CD4-positive, CD25-positive, alpha-beta regulatory T cell (primary cell): ENCODE results near the gene AMFR. TPM values are rescaled to one million over a fixed set of nuclear protein-coding genes. Genes with fewer than 3 reads are reported as not detected.
A peak's percentile ranks its signal among the peaks of the same experiment; 100 is the strongest.

ENCODE experiments used
- ATAC-seq, 2 donors: fragments of 150-1000 bp; cut with Tn5 transposase; one replicate each; pipeline ENCODE4 v1.10.0; 2021; ENCODE audit warnings: low read depth in 2 of 2, moderate number of reproducible peaks in 2 of 2, moderate library complexity in 1 of 2
- DNase-seq, 3 donors: peaks; one replicate each; pipeline versions ENCODE4 v3.0.0 to v3.0.0-alpha.2; 2012 to 2022; ENCODE audit warnings: mixed read lengths in 1 of 3
- H3K27ac ChIP-seq: one replicate; pipeline ENCODE4 v1.7.0; 2013; ENCODE audit warnings: mild to moderate bottlenecking, low read length; ENCODE audit not compliant: insufficient read depth, poor library complexity, severe bottlenecking
- H3K27me3 ChIP-seq: one replicate; pipeline ENCODE4 v1.7.0; 2013; ENCODE audit warnings: low read length; ENCODE audit not compliant: control insufficient read depth, insufficient read depth
- H3K36me3 ChIP-seq: one replicate; pipeline ENCODE4 v1.7.0; 2013; ENCODE audit warnings: mild to moderate bottlenecking, low read length, moderate library complexity; ENCODE audit not compliant: control insufficient read depth, insufficient read depth
- H3K4me1 ChIP-seq: 2 replicates; pipeline ENCODE4 v1.7.0; 2013; ENCODE audit warnings: mild to moderate bottlenecking, low read length; ENCODE audit not compliant: insufficient read depth, control insufficient read depth, poor library complexity, severe bottlenecking
- H3K4me3 ChIP-seq: one replicate; pipeline ENCODE4 v1.7.0; 2013; ENCODE audit warnings: low read depth, mild to moderate bottlenecking, low read length, moderate library complexity
- H3K9me3 ChIP-seq, 2 experiments: 1 replicate in 1 of 2; 2 replicates in 1 of 2; pipeline ENCODE4 v1.7.0; 2013; ENCODE audit warnings: low read length in 2 of 2, mild to moderate bottlenecking in 1 of 2, moderate library complexity in 1 of 2; ENCODE audit not compliant: control insufficient read depth in 2 of 2
- H3K27ac Mint-ChIP-seq, 3 donors: one replicate each; pipeline ENCODE4 v1.8.0; 2020 to 2022; ENCODE audit warnings: mild to moderate bottlenecking in 3 of 3, mixed read lengths in 3 of 3, moderate library complexity in 2 of 3
- H3K27me3 Mint-ChIP-seq: one replicate; pipeline ENCODE4 v1.8.0; 2022; ENCODE audit warnings: mild to moderate bottlenecking, mixed read lengths
- H3K36me3 Mint-ChIP-seq: one replicate; pipeline ENCODE4 v1.8.0; 2020; ENCODE audit warnings: mixed read lengths
- H3K4me1 Mint-ChIP-seq, 4 donors: one replicate each; pipeline ENCODE4 v1.8.0; 2020 to 2022; ENCODE audit warnings: mixed read lengths in 4 of 4, mild to moderate bottlenecking in 1 of 4
- H3K4me3 Mint-ChIP-seq, 4 donors: one replicate each; pipeline ENCODE4 v1.8.0; 2020 to 2022; ENCODE audit warnings: mild to moderate bottlenecking in 4 of 4, mixed read lengths in 4 of 4, moderate library complexity in 3 of 4
- H3K9me3 Mint-ChIP-seq, 7 donors: one replicate each; pipeline ENCODE4 v1.8.0; 2020 to 2022; ENCODE audit warnings: mixed read lengths in 7 of 7, mild to moderate bottlenecking in 3 of 7, moderate library complexity in 2 of 7
- polyA plus RNA-seq, 4 donors: library from polyadenylated mRNA; unstranded; fragments of 300-500 nt; fragmentation: Illumina TruSeq; gene quantifications; one replicate each; pipeline ENCODE4 v1.2.3, GENCODE V29; 2021
- total RNA-seq: library from RNA; stranded (reverse); gene quantifications from one replicate; pipeline ENCODE4 v1.2.3, GENCODE V29; 2022

AMFR gene
- total and polyA plus RNA-seq, 5 donors from 2014 or later: 21.1 to 77.3 (median 52.4) TPM

DNA sequence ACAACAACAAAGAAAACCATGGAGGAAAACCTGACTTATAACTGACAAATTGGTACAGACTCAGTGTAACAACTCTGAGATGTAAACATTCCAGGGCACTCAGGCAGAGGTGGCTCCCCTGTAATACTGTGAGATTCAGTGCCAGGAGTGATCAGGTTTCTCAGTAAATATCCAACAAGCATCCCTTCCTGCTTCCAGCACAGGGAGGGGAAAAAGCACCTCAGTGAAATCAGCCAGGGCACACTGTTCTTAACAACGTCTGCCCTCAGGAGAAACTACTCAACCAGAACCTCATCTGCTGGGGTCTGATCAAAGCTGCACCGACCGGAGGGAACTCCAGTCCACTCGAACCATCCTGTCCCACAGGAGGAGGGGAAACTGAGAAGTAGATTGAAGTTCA lies 52.3 kb downstream of the AMFR start:
- no peak for DNase-seq
- peaks cover 39% of the 10 kb centered on the region for H3K36me3 Mint-ChIP-seq

GRCh38 chr16:56372013-56372634 lies 53.2 kb downstream of the AMFR start:
- H3K9me3 ChIP-seq: no peaks in the 10 kb centered on the region
- peaks cover 40% of the 10 kb centered on the region for H3K36me3 ChIP-seq

More for the DNA sequence above, 52.3 kb downstream of the AMFR start:
- no peaks in the 10 kb centered on the region for H3K27me3 Mint-ChIP-seq
- Histone ChIP-seq H3K9me3 (no peaks in the 10 kb centered on the region), H3K27ac (no peak overlapping the region), H3K27me3 (no peaks in the 10 kb centered on the region), H3K4me1 (peaks cover 4% of the 10 kb centered on the region), H3K4me3 (no peak overlapping the region), H3K36me3 (peaks cover 31% of the 10 kb centered on the region)
- peak overlapping the region; percentile 20 to 73 (median 32) for H3K27ac Mint-ChIP-seq
- peaks cover 12 to 38% (median 23%) of the 10 kb centered on the region in 4 donors for H3K4me1 Mint-ChIP-seq
- H3K9me3 Mint-ChIP-seq: peaks cover 0 to 3% (median 0%) of the 10 kb centered on the region in 7 donors
- no peak for ATAC-seq
- H3K4me3 Mint-ChIP-seq: no peak overlapping the region

GRCh38 chr16:56371660-56371937 lies 53.7 kb downstream of the AMFR start:
- no peaks in the 10 kb centered on the region for H3K9me3 ChIP-seq
- H3K36me3 ChIP-seq: peaks cover 45% of the 10 kb centered on the region
- H3K27ac Mint-ChIP-seq: peak overlapping the region in 1 of 3 donors; percentile 73

More at GRCh38 chr16:56372013-56372634, 53.2 kb downstream of the AMFR start:
- H3K27me3 Mint-ChIP-seq: no peaks in the 10 kb centered on the region
- peaks cover 8 to 31% (median 15%) of the 10 kb centered on the region in 4 donors for H3K4me1 Mint-ChIP-seq
- Histone ChIP-seq H3K27me3 (no peaks in the 10 kb centered on the region), H3K4me3 (peak overlapping the region; percentile 2), H3K27ac (no peak overlapping the region), H3K4me1 (peaks cover 4% of the 10 kb centered on the region)
- H3K36me3 Mint-ChIP-seq: peaks cover 37% of the 10 kb centered on the region
- peak in 1 of 3 donors; percentile 45 for DNase-seq
- H3K4me3 Mint-ChIP-seq: peak overlapping the region in 2 of 4 donors; percentile 25 to 46
- H3K27ac Mint-ChIP-seq: peak overlapping the region in 2 of 3 donors; percentile 20 to 73
- no peaks in the 10 kb centered on the region for H3K9me3 Mint-ChIP-seq
- peak in 1 of 2 donors; percentile 55 for ATAC-seq

DNA sequence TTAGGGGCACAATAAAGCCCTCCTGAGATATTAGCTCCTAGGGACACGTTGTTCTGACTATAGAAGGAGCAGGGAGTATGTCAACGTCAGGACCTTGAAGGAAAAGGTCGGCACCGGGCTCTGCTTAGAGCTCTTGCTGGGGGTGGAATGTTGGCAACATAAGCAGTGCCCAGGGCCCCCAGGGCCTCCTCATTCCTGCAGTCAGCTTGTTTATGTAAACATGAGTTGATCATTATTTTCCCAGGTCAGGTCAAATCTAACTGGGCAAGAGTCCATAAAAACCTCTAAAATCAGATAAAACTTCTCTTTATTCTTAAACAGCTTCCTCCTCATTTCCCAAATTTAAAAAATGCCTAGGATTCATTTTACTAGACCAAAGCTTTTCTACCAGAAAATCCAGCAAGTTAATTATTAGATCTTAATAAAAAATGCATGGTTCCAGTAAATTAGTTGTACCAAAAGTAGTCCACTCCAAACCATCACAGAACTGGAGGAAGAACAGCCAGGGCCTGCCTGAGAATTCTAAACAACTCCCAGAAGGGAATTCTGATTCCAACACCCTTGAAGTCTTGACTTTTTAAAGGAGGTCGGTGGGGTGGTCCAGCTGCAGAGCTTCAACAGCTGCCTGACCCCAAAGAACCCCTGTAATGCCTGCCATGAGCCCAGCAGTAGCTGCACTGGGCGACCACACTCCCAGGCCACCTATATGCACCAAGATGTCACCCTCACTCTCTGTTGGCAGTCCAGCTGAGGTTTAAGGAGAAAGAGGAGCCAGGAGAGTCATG lies 54.3 kb downstream of the AMFR start:
- Mint-ChIP-seq H3K4me3 (no peak overlapping the region), H3K36me3 (peaks cover 37% of the 10 kb centered on the region), H3K9me3 (no peaks in the 10 kb centered on the region), H3K27ac (peak overlapping the region in 2 of 3 donors; percentile 26 to 73), H3K27me3 (no peaks in the 10 kb centered on the region), H3K4me1 (peaks cover 8 to 29% (median 12%) of the 10 kb centered on the region in 4 donors)
- H3K9me3 ChIP-seq: no peaks in the 10 kb centered on the region
- H3K4me3 ChIP-seq: no peak overlapping the region
- H3K27ac ChIP-seq: no peak overlapping the region
- DNase-seq (no peak), ATAC-seq (no peak)
- H3K4me1 ChIP-seq: peaks cover 4% of the 10 kb centered on the region
- H3K36me3 ChIP-seq: peaks cover 48% of the 10 kb centered on the region
- no peaks in the 10 kb centered on the region for H3K27me3 ChIP-seq

More at GRCh38 chr16:56371660-56371937, 53.7 kb downstream of the AMFR start:
- Mint-ChIP-seq H3K9me3 (no peaks in the 10 kb centered on the region), H3K36me3 (peaks cover 37% of the 10 kb centered on the region), H3K4me3 (no peak overlapping the region), H3K4me1 (peaks cover 8 to 31% (median 12%) of the 10 kb centered on the region in 4 donors), H3K27me3 (no peaks in the 10 kb centered on the region)
- ATAC-seq (no peak), DNase-seq (no peak)
- peaks cover 4% of the 10 kb centered on the region for H3K4me1 ChIP-seq
- no peak overlapping the region for H3K27ac ChIP-seq
- no peak overlapping the region for H3K4me3 ChIP-seq
- no peaks in the 10 kb centered on the region for H3K27me3 ChIP-seq

- no peaks in the 10 kb centered on the region for H3K9me3 ChIP-seq
- no peak for ATAC-seq
- Mint-ChIP-seq H3K9me3 (no peaks in the 10 kb centered on the region), H3K4me1 (peaks cover 3 to 26% (median 12%) of the 10 kb centered on the region in 4 donors), H3K4me3 (no peak overlapping the region), H3K27me3 (no peaks in the 10 kb centered on the region), H3K36me3 (peaks cover 33% of the 10 kb centered on the region), H3K27ac (no peak overlapping the region)
- no peak overlapping the region for H3K4me3 ChIP-seq
- H3K36me3 ChIP-seq: peaks cover 52% of the 10 kb centered on the region
- H3K27me3 ChIP-seq: no peaks in the 10 kb centered on the region
- H3K4me1 ChIP-seq: peaks cover 4% of the 10 kb centered on the region
- no peak for DNase-seq
- no peak overlapping the region for H3K27ac ChIP-seq
Observed at GRCh38 chr16:56370185-56370874, 55.0 kb downstream of the AMFR start.

DNA sequence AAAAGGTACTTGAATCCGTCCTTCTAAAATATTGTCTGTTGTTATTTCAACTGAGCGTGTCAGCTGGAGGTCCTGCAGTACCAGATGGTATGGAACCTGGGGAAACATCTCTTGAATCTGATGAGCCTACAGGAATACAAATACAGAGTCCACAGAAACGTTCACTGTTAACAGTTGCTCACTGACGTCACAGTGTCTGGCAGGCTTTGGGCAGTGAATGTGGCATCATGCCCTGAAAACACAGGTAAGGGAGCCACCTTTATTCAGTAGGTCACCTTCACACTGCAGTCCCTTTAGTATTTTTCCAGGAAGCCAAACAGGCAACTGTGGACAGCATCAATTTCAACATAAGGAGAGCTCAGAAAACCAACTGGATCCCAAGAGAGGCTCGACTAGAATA lies 56.1 kb downstream of the AMFR start:
- H3K4me1 Mint-ChIP-seq: peaks cover 0 to 26% (median 12%) of the 10 kb centered on the region in 4 donors
- peaks cover 26% of the 10 kb centered on the region for H3K36me3 Mint-ChIP-seq
- H3K27ac Mint-ChIP-seq: no peak overlapping the region

DNA sequence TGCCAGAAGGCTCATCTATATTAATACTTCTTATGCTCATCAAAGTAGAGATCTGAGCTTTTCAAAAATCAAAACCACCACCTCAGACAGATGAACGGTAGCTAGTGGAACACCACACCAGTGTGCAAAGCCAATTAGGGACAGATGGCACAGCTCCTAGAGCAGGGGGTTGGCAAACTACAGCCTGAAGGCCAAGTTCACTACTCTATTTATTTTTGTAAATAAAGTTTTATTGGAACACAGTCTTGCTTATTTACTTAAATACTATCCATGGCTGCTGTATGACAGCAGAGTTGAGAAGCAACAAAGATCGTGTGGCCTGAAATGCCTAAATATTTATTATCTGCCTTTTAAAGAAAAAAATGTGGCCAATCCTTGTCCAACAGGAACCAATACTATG lies 56.8 kb downstream of the AMFR start:
- no peaks in the 10 kb centered on the region for H3K27me3 ChIP-seq
- H3K36me3 Mint-ChIP-seq: peaks cover 22% of the 10 kb centered on the region
- ATAC-seq: no peak
- no peaks in the 10 kb centered on the region for H3K27me3 Mint-ChIP-seq
- DNase-seq: no peak
- peaks cover 60% of the 10 kb centered on the region for H3K36me3 ChIP-seq
- H3K4me3 Mint-ChIP-seq: no peak overlapping the region
- peaks cover 4% of the 10 kb centered on the region for H3K4me1 ChIP-seq
- H3K9me3 Mint-ChIP-seq: no peaks in the 10 kb centered on the region
- peaks cover 0 to 24% (median 10%) of the 10 kb centered on the region in 4 donors for H3K4me1 Mint-ChIP-seq
- H3K4me3 ChIP-seq: no peak overlapping the region
- no peak overlapping the region for H3K27ac Mint-ChIP-seq
- no peak overlapping the region for H3K27ac ChIP-seq
- no peaks in the 10 kb centered on the region for H3K9me3 ChIP-seq

More for the DNA sequence above, 56.1 kb downstream of the AMFR start:
- H3K4me3 ChIP-seq: no peak overlapping the region
- Mint-ChIP-seq H3K4me3 (no peak overlapping the region), H3K27me3 (no peaks in the 10 kb centered on the region), H3K9me3 (no peaks in the 10 kb centered on the region)
- no peak for DNase-seq
- peaks cover 4% of the 10 kb centered on the region for H3K4me1 ChIP-seq
- no peaks in the 10 kb centered on the region for H3K27me3 ChIP-seq
- H3K27ac ChIP-seq: no peak overlapping the region
- H3K9me3 ChIP-seq: no peaks in the 10 kb centered on the region
- H3K36me3 ChIP-seq: peaks cover 55% of the 10 kb centered on the region
- ATAC-seq: no peak
